Liver (tissue), 9 donors: ENCODE data around the gene GLT8D2. TPM values are rescaled to one million over a fixed set of nuclear protein-coding genes. Genes with fewer than 3 reads are reported as not detected.

Experiments used
- DNase-seq: peaks from one replicate; pipeline ENCODE4 v3.0.0-alpha.2; 2017; ENCODE audit warnings: low spot score
- H3K27ac ChIP-seq, 2 donors: one replicate each; pipeline ENCODE4 v1.7.0; 2013; ENCODE audit warnings: inconsistent platforms in 2 of 2, low read length in 2 of 2, control low read depth in 1 of 2, low read depth in 1 of 2, mild to moderate bottlenecking in 1 of 2
- H3K27me3 ChIP-seq, 4 donors: one replicate each; pipeline versions ENCODE4 v1.6.1 to v1.7.0; 2013; ENCODE audit warnings: low read length in 3 of 4, inconsistent platforms in 1 of 4, mild to moderate bottlenecking in 1 of 4, moderate library complexity in 1 of 4; ENCODE audit not compliant: control insufficient read depth in 4 of 4, insufficient read depth in 4 of 4
- H3K36me3 ChIP-seq, 4 donors: one replicate each; pipeline versions ENCODE4 v1.6.1 to v1.7.0; 2013; ENCODE audit warnings: low read length in 3 of 4, mild to moderate bottlenecking in 3 of 4, low read depth in 1 of 4, moderate library complexity in 1 of 4; ENCODE audit not compliant: control insufficient read depth in 4 of 4, insufficient read depth in 3 of 4
- H3K4me1 ChIP-seq, 4 donors: one replicate each; pipeline versions ENCODE4 v1.6.1 to v1.7.0; 2013; ENCODE audit warnings: low read length in 3 of 4, mild to moderate bottlenecking in 3 of 4, moderate library complexity in 1 of 4; ENCODE audit not compliant: control insufficient read depth in 4 of 4, insufficient read depth in 4 of 4
- H3K4me3 ChIP-seq, 3 donors: one replicate each; pipeline versions ENCODE4 v1.6.1 to v1.7.0; 2013; ENCODE audit warnings: low read length in 3 of 3, control low read depth in 1 of 3, low read depth in 1 of 3, mild to moderate bottlenecking in 1 of 3
- H3K9ac ChIP-seq, 2 donors: one replicate each; pipeline ENCODE4 v1.7.0; 2013; ENCODE audit warnings: low read length in 2 of 2, mild to moderate bottlenecking in 2 of 2, moderate library complexity in 2 of 2, control low read depth in 1 of 2, low read depth in 1 of 2
- H3K9me3 ChIP-seq, 4 donors: one replicate each; pipeline versions ENCODE4 v1.6.1 to v1.7.0; 2013; ENCODE audit warnings: low read length in 3 of 4; ENCODE audit not compliant: control insufficient read depth in 4 of 4
- EGR1 ChIP-seq, 2 donors: IDR thresholded peaks; 2 replicates each; pipeline ENCODE4 v1.6.1; 2016 to 2018; ENCODE audit warnings: antibody characterized with exemption in 2 of 2, low read depth in 2 of 2
- FOXA2 ChIP-seq: IDR thresholded peaks from 2 replicates; pipeline ENCODE4 v1.6.1; 2016; ENCODE audit warnings: antibody characterized with exemption
- GABPA ChIP-seq, 2 donors: IDR thresholded peaks in 1 of 2; conservative IDR thresholded peaks in 1 of 2; 2 replicates each; pipeline ENCODE4 v1.6.1; 2016; ENCODE audit warnings: antibody characterized with exemption in 2 of 2, mild to moderate bottlenecking in 1 of 2, moderate library complexity in 1 of 2
- HNF4A ChIP-seq, 2 donors: conservative IDR thresholded peaks; 2 replicates each; pipeline ENCODE4 v1.6.1; 2016; ENCODE audit warnings: antibody characterized with exemption in 2 of 2, mild to moderate bottlenecking in 2 of 2
- HNF4G ChIP-seq: IDR thresholded peaks from 2 replicates; pipeline ENCODE4 v1.6.1; 2016; ENCODE audit warnings: antibody characterized with exemption
- JUND ChIP-seq, 2 donors: IDR thresholded peaks; 2 replicates each; pipeline ENCODE4 v1.6.1; 2016; ENCODE audit warnings: antibody characterized with exemption in 2 of 2
- NR2F2 ChIP-seq: IDR thresholded peaks from 2 replicates; pipeline ENCODE4 v1.6.1; 2016; ENCODE audit warnings: antibody characterized with exemption
- RAD21 ChIP-seq, 2 donors: IDR thresholded peaks; 2 replicates each; pipeline ENCODE4 v1.6.1; 2016; ENCODE audit warnings: antibody characterized with exemption in 2 of 2, mild to moderate bottlenecking in 2 of 2
- RXRA ChIP-seq, 2 donors: IDR thresholded peaks; 2 replicates each; pipeline ENCODE4 v1.6.1; 2017 to 2018; ENCODE audit warnings: antibody characterized with exemption in 2 of 2, mild to moderate bottlenecking in 1 of 2
- TAF1 ChIP-seq: conservative IDR thresholded peaks from 2 replicates; pipeline ENCODE4 v1.6.1; 2016; ENCODE audit warnings: antibody characterized with exemption, mild to moderate bottlenecking
- WGBS: extraction: QIAGEN DNeasy Blood & Tissue Kit; methylation state at CpG from one replicate; pipeline ENCODE4 v1.1.7; 2013; 5-methylcytosine and 5-hydroxymethylcytosine counted together
- polyA plus RNA-seq, 2 donors: library from polyadenylated mRNA; stranded (reverse) in 1 of 2; unstranded in 1 of 2; fragments of 200-250 nt in 1 of 2; fragments of >200 nt in 1 of 2; fragmentation: Nextera tagmentation in 1 of 2; extraction: Ambion mirVana in 1 of 2; gene quantifications; one replicate each; pipeline versions ENCODE4 v1.2.1 to v1.2.3, GENCODE V29; 2013 to 2015
- total RNA-seq, 2 donors: library from RNA; depleted of rRNA; stranded (reverse); fragments of >200 nt; gene quantifications; one replicate each; pipeline ENCODE4 v1.2.3, GENCODE V29; 2014
- TF ChIP-seq, protein P1 (sequence below): IDR thresholded peaks from 2 replicates; pipeline ENCODE4 v1.6.1; 2016; ENCODE audit warnings: antibody characterized with exemption
- TF ChIP-seq, protein P2 (sequence below): IDR thresholded peaks from 2 replicates; pipeline ENCODE4 v1.6.1; 2016; ENCODE audit warnings: antibody characterized with exemption
- TF ChIP-seq, protein P3 (sequence below): IDR thresholded peaks from 2 replicates; pipeline ENCODE4 v1.6.1; 2016; ENCODE audit warnings: antibody characterized with exemption
- TF ChIP-seq, protein P4 (sequence below): IDR thresholded peaks from 2 replicates; pipeline ENCODE4 v1.6.1; 2016; ENCODE audit warnings: antibody characterized with exemption, mild to moderate bottlenecking
- TF ChIP-seq, protein P5 (sequence below): fragments of 150-350 bp; IDR thresholded peaks from 2 replicates; pipeline ENCODE4 v1.5.1; 2017; ENCODE audit warnings: improper control_type of control experiment, low read depth, low read length; ENCODE audit not compliant: missing input control
- donor health status: healthy.
- donor health status: healthy.
- donor health status: healthy.
- donor health status: healthy.
- donor health status: healthy.

Gene GLT8D2
- total and polyA plus RNA-seq, 4 donors, result 0.79 to 1.4 (median 1.2) TPM

DNA sequence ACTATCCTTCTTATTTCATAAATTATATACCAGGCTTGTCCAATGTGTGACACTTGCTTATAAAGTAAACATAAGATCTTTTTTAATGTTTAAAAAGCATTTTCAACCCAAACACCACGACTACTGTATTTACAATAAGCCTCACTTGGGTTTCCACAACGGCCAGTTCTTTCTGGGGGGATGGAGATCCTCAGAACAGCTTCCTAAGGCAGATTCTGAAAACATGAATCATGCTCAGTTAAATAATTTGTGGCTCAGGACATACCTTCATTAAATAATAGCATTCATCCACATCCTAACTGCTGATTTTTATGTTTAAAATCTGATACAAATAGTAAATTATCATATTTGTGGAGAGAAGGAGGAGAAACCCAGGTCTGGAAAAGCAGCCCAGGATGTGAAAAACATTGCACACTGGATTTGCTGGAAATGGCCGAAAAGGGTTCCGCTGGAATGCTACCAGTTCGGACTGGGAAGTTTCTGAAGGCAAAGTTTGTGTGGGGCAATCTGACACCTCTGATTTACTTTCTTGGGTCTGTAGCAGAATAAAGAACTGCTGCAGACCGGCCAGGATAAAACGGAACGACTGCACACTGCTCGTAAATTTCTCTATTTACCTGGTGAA, 597 bp downstream of the GLT8D2 start:
- H3K9ac ChIP-seq, result no peak overlapping the region
- TF ChIP-seq NR2F2, result no peak
- TF ChIP-seq, protein P1, sequence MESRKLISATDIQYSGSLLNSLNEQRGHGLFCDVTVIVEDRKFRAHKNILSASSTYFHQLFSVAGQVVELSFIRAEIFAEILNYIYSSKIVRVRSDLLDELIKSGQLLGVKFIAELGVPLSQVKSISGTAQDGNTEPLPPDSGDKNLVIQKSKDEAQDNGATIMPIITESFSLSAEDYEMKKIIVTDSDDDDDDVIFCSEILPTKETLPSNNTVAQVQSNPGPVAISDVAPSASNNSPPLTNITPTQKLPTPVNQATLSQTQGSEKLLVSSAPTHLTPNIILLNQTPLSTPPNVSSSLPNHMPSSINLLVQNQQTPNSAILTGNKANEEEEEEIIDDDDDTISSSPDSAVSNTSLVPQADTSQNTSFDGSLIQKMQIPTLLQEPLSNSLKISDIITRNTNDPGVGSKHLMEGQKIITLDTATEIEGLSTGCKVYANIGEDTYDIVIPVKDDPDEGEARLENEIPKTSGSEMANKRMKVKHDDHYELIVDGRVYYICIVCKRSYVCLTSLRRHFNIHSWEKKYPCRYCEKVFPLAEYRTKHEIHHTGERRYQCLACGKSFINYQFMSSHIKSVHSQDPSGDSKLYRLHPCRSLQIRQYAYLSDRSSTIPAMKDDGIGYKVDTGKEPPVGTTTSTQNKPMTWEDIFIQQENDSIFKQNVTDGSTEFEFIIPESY, result no peak
- TF ChIP-seq, protein P2, sequence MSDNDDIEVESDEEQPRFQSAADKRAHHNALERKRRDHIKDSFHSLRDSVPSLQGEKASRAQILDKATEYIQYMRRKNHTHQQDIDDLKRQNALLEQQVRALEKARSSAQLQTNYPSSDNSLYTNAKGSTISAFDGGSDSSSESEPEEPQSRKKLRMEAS, result no peak
- TF ChIP-seq, protein P3, sequence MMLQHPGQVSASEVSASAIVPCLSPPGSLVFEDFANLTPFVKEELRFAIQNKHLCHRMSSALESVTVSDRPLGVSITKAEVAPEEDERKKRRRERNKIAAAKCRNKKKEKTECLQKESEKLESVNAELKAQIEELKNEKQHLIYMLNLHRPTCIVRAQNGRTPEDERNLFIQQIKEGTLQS, result no peak
- TF ChIP-seq EGR1 (IDR thresholded peaks at IDR 0.05; ENCODE audit: low read depth in 2 of 2), result no peak
- TF ChIP-seq JUND (IDR thresholded peaks at IDR 0.05), result no peak
- TF ChIP-seq TAF1, result no peak
- no peak for TF ChIP-seq FOXA2
- no peak for TF ChIP-seq RAD21 (IDR thresholded peaks at IDR 0.05)
- no peak for TF ChIP-seq HNF4G
- no peak for TF ChIP-seq GABPA (IDR thresholded peaks at IDR 0.05 in 1 of 2, conservative IDR thresholded peaks at IDR 0.05 in 1 of 2)
- TF ChIP-seq, protein P4, sequence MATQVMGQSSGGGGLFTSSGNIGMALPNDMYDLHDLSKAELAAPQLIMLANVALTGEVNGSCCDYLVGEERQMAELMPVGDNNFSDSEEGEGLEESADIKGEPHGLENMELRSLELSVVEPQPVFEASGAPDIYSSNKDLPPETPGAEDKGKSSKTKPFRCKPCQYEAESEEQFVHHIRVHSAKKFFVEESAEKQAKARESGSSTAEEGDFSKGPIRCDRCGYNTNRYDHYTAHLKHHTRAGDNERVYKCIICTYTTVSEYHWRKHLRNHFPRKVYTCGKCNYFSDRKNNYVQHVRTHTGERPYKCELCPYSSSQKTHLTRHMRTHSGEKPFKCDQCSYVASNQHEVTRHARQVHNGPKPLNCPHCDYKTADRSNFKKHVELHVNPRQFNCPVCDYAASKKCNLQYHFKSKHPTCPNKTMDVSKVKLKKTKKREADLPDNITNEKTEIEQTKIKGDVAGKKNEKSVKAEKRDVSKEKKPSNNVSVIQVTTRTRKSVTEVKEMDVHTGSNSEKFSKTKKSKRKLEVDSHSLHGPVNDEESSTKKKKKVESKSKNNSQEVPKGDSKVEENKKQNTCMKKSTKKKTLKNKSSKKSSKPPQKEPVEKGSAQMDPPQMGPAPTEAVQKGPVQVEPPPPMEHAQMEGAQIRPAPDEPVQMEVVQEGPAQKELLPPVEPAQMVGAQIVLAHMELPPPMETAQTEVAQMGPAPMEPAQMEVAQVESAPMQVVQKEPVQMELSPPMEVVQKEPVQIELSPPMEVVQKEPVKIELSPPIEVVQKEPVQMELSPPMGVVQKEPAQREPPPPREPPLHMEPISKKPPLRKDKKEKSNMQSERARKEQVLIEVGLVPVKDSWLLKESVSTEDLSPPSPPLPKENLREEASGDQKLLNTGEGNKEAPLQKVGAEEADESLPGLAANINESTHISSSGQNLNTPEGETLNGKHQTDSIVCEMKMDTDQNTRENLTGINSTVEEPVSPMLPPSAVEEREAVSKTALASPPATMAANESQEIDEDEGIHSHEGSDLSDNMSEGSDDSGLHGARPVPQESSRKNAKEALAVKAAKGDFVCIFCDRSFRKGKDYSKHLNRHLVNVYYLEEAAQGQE, result no peak
- TF ChIP-seq RXRA (IDR thresholded peaks at IDR 0.05), result no peak
- TF ChIP-seq, protein P5, sequence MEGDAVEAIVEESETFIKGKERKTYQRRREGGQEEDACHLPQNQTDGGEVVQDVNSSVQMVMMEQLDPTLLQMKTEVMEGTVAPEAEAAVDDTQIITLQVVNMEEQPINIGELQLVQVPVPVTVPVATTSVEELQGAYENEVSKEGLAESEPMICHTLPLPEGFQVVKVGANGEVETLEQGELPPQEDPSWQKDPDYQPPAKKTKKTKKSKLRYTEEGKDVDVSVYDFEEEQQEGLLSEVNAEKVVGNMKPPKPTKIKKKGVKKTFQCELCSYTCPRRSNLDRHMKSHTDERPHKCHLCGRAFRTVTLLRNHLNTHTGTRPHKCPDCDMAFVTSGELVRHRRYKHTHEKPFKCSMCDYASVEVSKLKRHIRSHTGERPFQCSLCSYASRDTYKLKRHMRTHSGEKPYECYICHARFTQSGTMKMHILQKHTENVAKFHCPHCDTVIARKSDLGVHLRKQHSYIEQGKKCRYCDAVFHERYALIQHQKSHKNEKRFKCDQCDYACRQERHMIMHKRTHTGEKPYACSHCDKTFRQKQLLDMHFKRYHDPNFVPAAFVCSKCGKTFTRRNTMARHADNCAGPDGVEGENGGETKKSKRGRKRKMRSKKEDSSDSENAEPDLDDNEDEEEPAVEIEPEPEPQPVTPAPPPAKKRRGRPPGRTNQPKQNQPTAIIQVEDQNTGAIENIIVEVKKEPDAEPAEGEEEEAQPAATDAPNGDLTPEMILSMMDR, result no peak
- TF ChIP-seq HNF4A (conservative IDR thresholded peaks at IDR 0.05), result no peak
- H3K4me1 ChIP-seq, result peaks cover 0 to 9% (median 3%) of the 10 kb centered on the region in 4 donors
- H3K27ac ChIP-seq, result no peak overlapping the region
- no peaks in the 10 kb centered on the region for H3K9me3 ChIP-seq
- peaks cover 0 to 7% (median 2%) of the 10 kb centered on the region in 4 donors for H3K27me3 ChIP-seq
- no peaks in the 10 kb centered on the region for H3K36me3 ChIP-seq
- H3K4me3 ChIP-seq, result peak overlapping the region in 1 of 3 donors; percentile 34
- 40% methylated on average over 9 of the region's 9 CpGs for WGBS
- DNase-seq, result no peak
